GM04503 (cell line): Measurements from ENCODE around the gene PTPRG.
A peak's percentile ranks its signal among the peaks of the same experiment; 100 is the strongest.
"Not testable (repeated sequence)": the region's sequence is repeated elsewhere in the genome, so short reads cannot be mapped to it uniquely, and the experiment has no call there.

Experiments
- DNase-seq: peaks from one replicate; pipeline ENCODE4 v3.0.0-alpha.2; 2012; ENCODE audit warnings: low read depth

The PTPRG gene

DNA sequence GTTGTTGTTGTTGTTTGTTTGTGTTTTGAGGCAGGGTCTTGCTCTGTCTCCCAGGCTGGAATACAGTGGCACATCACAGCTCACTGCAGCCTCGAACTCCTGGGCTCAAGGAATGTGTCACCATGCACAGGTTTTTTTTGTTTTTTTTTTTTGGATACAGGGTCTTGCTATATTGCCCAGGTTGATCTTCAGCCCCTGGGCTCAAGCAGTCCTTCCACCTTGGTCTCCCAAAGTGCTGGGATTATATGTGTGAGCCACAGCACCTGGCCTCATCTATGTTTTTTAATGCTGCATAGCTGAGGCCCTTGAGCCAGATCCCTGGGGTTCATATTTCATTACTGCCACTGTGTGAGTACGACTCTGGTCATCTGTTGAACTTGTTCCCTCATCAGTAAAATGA lies 459.3 kb downstream of the PTPRG start:
- DNase-seq: no peak

DNA sequence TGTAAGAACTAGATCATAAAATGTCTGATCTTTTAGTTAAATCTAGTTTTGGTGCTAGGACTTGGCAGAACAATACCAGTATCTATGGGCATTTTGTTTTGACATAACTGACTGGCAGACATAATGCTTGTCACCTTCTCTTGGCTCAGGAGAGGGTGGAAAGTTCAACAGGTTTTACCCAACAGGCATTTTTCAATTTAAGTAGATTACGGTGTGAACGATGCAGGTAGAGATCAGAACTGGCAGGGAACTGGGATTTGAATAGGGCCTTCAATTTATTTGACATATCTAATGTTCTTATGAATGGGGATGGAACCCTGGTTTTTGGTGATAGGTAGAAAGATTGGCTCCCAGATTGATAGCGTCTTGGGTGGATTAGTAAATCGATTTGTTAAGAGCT lies 460.9 kb downstream of the PTPRG start:
- no peak for DNase-seq

DNA sequence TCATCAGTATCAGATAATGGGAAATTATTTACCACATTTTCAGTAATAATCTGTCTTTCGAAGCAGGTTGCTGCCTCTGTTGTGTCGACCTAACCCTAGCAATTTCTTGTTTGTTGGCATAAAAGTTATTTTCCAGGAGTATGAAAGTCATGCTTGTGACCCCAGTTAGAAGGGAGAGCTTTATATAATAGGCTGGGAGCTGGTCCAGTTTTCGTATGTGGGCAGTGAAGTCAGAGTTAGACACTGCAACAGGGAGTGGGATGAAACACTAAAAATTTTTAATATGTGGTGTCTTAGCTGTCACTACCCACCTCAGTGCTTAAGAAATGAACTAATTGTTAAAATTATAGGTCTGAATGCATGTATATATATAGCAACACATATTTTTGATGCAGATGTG lies 463.5 kb downstream of the PTPRG start:
- DNase-seq: no peak

DNA sequence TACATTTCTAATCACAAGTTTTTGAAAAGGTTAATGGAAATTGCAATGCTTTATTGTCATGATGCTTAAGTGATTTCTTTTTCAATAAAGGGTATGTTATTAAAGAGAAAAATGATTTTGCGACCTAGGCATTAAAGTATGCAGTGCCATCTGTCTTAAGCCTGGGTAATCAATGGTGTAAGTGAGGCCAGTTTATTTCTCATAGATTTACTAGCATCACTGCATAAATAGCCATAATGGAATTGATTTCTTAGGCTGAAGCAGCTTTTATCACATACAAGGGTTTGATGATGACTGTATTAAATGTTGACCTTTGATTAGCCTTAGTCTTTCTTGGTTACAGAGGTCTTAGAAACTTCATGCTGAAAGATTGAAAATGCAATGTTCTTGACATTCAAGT lies 464.5 kb downstream of the PTPRG start:
- DNase-seq: no peak

DNA sequence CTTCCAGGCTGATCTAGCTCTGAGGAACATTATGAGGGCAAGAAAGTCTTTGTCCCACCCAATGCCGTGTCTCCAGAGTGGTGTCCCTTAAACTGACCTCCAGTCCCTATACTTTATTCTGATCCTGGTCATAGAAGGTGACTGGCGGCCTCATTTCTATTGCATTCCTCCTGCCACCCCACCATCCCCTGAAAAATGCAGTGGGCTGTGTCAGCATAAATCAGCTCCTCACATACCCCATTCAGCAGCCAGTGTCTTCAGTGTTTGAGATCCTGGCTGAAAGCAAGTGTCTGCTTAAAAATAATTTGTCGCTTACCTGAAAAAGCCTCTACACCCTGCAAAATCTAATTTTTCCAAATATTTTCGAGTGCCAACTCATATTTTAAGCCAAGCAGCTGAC lies 465.9 kb downstream of the PTPRG start:
- DNase-seq: no peak

DNA sequence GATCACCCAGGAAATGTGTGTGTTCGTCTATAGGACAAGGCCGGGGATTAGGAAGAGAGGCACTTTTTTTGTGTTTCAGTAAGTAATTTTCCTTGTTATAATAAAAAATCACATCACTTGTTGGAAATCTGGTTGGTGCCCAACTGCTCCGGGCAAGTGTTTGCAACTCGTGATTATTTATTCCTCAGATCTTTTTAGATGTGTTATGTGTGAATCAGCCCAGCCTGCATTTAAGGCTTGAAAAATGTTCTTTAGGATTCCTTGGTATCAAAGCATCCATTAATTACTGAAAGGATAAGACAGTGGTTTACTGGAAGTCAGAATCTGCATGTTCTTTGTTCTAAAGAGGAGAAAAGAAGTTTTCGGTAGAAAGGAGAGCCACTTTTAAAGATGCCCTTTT lies 466.4 kb downstream of the PTPRG start:
- no peak for DNase-seq

DNA sequence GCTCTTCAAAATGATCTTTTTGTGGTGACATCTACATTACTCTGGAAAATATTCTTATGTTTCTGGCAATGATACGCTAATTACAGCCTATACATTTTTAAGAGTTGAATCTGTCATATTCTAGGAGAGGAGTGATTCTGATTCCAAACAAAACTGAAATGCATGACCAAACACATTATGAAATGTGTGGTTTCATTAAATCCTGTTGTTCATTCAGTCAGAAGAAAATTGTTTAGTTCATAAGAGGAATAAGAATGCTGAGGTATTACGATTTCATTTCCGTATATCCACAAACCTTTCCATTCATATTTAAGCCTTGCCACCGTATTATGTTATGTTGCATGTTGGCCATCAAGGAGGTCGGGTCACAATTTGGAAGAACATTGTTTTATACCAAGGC lies 466.9 kb downstream of the PTPRG start:
- no peak for DNase-seq

DNA sequence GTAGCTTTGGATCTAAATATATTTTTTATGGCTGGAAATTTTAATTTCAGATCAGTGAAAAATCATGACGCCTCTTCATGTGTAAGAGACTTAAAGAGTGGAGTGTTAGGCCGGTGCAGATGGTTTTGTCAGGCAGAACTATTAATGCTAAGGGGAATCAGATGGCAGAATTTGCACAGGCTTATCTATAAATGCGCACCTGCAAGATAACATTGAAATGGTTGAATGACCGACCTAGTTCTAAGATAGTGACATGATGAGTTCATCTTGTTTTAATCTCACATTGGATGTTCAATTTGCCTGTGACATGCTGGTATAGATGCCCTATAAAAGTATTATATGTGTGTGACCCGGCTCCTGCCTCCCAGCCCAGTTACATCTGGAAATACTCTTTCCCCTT lies 471.4 kb downstream of the PTPRG start:
- DNase-seq: no peak

DNA sequence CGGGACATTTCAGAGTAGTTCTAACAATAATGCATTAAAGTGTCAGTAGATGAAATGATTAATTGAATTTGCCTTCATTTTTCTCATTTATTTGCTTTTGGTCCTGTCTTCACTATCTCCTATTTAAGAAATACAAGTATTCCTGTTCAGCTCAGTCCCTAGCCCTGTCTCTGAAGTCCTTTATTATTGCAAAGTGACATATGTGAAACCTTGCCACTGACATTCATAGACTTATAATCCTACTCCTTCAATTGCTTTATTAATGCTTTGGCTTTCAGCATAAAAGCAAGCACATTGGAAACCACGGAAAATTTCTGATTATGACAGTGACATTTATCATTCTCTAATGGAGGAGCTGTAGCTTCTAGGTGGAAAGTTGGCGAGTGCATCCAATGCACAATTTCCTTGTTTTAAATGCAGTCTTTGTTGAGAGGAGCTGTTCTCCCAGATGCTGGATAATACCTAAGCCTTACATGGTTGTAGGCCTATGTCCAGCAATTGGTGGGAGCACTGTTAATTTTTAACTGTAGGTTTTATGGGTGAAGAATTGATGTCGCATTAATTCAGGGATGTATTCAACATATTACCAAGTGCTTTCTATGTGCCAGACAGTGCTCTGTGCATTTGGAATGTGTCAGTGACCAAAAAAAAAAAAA lies 474.2 kb downstream of the PTPRG start:
- DNase-seq: no peak

DNA sequence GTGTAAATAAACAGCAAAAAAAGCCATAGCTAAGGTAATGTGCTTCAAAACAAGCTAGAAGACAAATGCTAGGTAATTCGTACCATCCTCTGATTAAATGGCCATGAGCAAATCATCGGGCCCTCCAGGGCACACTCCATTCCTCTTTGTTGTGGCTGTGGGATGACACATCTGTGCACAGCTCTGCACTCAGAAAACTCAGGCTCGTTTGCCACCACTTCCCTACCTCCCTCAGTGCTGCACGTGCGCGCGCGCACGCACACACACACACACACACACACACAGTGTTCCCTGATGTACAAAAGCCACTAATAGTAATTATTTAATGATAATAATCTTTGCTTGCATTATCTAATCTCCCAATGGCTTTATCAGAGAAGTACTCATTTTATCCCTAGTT lies 475.4 kb downstream of the PTPRG start:
- no peak for DNase-seq

DNA sequence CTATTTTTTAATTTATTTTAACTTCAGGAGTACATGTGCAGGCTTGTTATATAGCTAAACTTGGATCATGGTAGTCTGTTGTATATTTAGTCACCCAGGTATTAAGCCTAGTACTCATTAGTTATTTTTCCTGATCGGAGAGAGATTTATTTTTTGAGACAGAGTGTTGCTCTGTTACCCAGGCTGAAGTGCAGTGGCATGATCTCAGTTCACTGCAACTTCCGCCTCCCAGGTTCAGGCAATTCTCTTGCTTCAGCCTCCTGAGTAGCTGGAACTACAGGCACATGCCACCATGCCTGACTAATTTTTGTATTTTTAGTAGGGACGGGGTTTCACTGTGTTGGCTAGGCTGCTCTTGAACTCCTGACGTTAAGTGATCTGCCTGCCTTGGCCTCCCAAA lies 477.4 kb downstream of the PTPRG start:
- not testable (repeated sequence) for DNase-seq

DNA sequence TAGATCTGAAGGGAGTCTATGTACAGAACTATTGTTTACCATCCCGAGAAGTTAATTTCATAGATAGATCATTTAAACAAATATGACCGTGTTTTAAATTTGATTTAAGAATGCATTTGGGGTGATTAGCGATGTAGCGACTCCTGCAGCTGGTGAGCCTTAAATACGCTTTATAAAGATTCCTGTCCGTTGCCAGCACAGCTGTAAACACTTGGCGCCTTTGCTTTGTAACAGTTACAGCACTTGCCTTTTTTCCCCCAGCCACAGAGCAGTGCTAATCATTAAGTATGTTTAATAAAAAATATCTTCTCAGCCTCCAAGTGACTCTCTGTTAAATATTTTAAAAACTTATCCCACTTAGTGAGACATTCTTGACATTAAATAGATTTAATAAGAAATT lies 478.2 kb downstream of the PTPRG start:
- no peak for DNase-seq

DNA sequence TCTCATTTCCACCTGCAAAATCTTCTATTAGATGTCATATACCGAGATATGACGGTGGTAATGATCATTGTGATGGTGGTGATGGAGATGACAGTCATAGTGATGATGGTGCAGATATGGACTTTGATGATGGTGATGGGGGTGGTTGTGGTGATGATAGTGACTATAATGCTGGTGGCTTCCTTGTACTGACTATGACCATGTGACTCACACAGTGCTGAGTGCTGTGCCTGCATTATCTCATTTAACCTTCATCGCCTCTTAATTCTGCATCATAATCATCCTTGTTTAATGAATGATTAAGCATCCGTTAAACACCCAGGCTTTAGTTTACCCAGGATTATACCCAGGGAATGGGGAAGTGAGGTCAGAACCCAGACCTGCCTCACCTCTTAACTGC lies 480.3 kb downstream of the PTPRG start:
- DNase-seq: no peak

DNA sequence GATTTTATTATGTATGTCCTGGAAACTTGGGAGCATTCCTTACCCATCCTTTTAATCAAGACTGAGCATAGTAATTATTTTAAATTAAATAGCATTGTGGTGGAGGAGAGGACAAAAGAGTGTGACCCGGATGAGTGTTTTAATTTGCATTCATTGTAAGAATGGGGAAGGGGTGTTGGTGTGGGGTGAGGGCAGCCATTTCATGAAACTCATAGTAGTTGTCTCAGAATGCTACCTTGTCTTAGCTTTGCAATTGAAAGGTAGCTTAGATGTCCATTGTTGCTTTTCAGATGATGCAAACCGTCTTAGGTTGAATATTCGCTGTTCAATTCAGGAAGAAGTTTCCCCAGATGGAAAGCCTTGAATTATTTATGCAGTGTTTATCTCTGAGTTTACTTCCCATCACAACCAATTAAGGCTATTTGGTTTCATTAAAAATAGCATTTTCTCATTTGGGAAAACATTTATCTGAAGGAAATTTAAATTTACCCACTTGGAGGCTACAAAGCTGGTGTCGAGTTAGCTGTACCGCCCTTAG lies 483.6 kb downstream of the PTPRG start:
- DNase-seq: no peak

DNA sequence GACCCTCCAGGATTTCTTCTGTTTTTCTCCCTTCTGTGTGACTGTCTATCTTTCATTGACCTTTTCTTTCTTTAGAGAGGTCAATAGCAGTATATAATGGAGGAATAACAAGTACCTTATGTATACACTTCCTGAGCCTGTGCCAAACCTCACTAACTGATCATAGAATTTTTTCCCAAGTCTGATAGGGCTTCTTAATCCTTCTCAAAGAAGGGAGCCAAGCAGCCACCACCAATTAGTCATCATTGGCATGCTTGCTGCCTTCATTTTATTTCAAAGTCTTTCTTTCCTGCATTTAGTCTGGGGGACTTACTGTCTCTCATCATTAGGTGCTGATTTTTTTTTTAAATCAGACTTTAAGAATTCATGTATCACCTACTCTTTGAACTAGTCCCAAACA lies 485.0 kb downstream of the PTPRG start:
- no peak for DNase-seq

DNA sequence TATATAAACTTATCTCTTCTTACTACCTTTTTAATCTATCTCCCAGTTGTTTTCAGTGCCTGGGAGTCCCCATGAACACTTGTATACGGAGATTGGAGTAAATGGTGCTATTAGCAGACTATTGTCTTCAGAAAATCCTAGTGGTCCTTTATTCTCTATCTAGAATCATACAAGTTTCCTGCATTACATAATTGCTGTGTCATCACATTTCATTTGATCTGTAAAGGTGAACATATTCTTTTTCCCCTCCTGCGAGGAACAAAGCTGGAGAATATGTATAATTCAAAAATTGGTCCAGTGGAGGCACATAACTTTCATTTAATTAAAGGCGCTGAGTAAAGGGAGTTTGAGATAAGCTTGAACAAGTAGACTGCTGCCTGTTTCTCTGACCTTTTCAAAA lies 487.2 kb downstream of the PTPRG start:
- DNase-seq: no peak

DNA sequence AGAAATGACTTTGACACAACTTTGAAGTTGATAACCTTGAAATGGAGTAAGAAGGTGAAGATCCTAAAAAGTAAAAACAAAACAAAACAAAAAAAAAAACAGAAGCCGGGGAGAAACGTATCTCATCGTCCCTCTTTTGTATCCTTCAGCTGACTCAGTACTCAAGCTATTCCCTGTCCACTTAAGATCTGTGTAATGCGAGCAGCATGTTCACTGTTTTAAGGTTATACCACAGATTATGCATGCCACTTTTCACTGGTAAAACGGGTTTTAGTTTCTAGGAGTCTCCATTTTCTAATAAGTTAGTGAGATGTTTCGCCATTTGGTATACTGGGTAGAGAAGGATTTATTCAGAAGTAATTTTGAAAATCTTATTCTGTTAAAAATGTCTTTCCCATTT lies 487.7 kb downstream of the PTPRG start:
- DNase-seq: no peak

DNA sequence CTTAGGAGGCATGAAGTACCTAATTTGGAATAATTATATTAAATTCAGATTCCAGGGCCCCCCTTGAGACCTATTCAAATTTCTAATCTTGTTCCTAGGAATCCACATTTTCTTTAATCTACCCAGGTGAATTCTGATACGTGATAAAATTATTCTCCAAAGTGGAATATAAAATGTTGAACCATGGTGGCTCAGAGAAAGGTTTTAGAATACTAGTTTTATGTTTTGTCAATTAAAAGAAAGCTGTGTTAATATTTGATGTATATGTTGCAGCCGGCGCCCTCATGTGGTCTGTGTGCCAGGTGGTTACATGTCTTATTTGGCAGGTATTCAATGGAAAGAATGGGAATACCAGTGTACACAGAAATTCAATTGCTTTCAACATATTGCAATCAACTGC lies 490.1 kb downstream of the PTPRG start:
- no peak for DNase-seq

DNA sequence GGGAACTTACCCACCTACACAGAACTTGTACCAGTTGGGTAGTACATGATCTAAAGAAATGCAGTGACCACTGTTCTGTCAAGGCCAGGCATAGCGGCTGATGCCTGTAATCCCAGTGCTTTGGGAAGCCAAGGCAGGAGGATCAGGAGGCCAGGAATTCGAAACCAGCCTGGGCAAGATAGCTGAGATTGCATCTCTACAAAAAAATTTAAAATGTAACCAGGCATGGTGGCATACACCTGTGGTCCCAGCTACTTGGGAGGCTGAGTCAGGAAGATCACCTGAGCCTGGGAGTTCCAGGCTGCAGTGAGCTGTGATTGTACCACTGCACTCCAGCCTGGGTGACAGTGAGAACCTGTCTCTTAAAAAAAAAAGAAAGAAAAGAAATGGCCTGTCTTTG lies 491.0 kb downstream of the PTPRG start:
- DNase-seq: no peak

DNA sequence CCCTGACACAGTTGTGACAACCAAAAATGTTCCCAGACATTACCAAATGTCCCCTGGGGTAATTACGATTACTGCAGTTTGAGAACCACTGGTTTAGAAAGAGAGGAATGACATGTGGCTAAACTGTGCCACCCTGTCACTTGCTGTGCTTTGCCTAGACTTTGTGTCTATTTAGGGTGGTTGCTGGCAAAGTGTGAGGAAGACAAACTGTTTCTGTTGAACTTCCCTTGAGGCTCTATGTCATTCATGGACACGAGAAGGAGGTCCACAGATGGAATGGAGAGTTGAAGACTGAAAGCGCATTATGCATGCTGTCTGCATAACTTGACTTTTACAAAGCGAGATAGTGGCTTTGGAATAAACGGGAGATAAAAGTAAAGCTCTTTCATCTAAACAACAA lies 495.3 kb downstream of the PTPRG start:
- no peak for DNase-seq

DNA sequence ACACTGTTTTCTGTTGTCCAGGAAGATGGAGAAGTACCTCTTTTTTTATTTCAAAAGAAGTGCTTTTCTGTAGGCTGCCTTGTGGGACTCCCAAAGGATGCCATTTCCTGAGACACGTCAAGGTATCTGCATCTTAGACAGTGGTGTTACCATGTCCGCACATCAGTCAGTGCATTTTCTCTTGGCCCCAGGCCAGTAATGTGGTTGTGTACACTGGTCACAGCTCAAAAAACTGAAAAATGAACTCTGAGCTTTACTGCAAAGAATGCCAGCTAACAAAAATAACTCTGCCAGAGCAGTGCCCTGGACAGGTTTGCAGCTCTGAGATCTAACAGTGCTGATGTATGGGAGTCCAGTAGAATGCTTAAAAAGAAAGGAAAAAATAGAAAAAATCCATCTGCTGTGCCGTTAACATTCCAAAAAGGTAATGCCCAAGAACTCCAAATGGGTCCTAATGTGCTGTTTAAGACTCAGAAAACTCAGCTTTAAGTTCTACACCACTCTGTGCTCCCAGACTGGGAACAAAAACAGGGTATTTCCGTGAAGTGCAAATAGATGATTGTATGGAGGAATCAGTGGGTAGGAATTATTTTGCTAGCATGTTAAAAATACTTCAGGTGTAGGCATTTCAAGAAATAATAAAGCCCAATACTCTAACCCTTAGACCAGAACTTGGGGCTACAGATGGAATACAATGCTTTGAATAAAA lies 496.1 kb downstream of the PTPRG start:
- DNase-seq: no peak

DNA sequence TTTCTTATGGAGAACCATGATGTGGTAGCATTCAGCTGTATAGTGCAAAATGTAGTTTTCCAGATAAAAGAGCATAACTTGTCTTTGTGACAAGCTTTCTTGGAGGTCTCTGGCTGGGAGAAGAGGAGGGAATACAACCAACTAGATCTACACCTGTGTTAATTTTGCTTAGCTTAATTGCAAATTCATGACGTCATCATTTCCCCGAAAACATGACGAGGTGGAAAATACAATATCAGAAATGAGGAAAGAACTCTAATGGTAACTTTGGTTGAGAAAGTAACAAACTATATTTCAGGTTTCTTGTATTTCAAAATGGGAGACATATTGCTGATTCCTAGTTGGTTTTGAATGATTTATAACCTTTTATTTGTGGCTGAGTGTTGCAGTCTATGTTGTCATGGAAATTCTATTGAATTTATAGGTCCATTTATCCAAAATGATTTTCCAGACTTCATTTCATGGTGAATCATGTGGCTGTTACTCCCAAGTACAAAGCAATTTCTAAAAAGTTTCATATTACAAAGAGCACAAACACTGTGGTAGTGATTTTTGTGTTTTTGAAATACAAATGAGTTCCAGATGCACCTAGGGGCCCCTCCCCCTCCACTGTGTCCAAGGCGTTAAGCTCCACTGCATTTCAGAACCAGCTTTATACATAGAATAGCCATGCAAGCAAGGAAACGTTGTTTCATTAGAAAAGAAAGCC lies 504.8 kb downstream of the PTPRG start:
- peak; percentile 30 for DNase-seq

DNA sequence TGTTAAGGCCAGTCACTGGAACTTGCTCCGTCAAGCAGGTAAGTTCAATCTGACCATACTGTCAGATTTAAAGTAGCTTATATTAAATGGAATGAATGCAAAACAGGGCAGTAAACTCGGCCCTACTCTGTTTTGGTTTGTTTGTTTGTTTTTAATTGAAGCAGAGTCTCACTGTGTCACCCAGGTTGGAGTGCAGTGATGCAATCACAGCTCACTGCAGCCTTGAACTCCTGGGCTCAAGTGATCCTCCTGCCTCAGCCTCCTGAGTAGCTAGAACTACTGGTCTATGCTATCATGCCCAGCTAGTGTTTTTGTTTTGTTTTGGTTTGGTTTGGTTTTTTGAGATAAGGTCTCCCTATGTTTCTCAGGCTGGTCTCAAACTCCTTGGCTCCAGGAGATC lies 507.0 kb downstream of the PTPRG start:
- no peak for DNase-seq
